Measurements from ENCODE around the gene GJB1. TPM values are rescaled to one million over a fixed set of nuclear protein-coding genes. Genes with fewer than 3 reads are reported as not detected.

GJB1 gene
- total and polyA plus RNA-seq, 9 donors: 0.12 to 17.9 (median 1.6) TPM; not detected in 2

DNA sequence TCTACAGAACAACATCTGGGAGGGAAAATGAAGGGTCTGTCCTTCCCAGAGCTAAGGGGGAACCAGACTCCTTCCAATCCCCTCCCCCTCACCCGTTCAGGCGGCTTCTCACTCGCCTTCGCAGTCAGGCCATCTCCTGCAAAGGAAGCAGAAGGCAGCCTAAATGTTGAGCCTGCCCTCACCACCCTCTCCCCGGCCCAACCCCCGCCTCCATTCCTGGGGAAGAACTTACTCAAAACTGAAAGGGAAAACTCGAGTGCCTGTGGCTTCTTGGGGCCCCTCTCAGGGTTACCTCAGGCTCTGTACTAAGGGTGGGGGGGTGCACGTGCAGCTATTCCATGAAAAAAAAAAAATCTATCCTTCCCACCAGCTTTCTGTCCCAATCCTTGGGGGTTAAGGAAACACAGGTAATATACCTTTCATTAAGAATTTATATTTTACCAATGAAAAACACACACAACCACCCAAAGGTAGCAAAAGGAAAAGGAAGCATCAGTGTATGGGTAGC is 28.5 kb downstream of the GJB1 start:
- intact Hi-C loops (cut with DNase I): loop anchor here in 1 of 4 donors (10.0 kb wide), 2 partner anchors 67 to 113 kb away; partner anchors contain the start of gene TAF1
- Histone ChIP-seq H3K9me3 (no peaks in the 10 kb centered on the region), H3K4me1 (ENCODE audit: insufficient read depth) (peaks cover 6% of the 10 kb centered on the region), H3K36me3 (no peaks in the 10 kb centered on the region), H3K4me3 (no peak overlapping the region), H3K27me3 (no peaks in the 10 kb centered on the region), H3K27ac (peak overlapping the region in 1 of 2 donors; percentile 20)
- no peak for TF ChIP-seq EP300 (IDR thresholded peaks at IDR 0.05)
- no peak for TF ChIP-seq POLR2A (IDR thresholded peaks at IDR 0.05)
- TF ChIP-seq, protein P1, sequence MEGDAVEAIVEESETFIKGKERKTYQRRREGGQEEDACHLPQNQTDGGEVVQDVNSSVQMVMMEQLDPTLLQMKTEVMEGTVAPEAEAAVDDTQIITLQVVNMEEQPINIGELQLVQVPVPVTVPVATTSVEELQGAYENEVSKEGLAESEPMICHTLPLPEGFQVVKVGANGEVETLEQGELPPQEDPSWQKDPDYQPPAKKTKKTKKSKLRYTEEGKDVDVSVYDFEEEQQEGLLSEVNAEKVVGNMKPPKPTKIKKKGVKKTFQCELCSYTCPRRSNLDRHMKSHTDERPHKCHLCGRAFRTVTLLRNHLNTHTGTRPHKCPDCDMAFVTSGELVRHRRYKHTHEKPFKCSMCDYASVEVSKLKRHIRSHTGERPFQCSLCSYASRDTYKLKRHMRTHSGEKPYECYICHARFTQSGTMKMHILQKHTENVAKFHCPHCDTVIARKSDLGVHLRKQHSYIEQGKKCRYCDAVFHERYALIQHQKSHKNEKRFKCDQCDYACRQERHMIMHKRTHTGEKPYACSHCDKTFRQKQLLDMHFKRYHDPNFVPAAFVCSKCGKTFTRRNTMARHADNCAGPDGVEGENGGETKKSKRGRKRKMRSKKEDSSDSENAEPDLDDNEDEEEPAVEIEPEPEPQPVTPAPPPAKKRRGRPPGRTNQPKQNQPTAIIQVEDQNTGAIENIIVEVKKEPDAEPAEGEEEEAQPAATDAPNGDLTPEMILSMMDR (IDR thresholded peaks at IDR 0.05): no peak
- WGBS, 3 donors: 24 to 35% (median 27%) methylated on average over 8 of the region's 8 CpGs
- DNase-seq: no peak

DNA sequence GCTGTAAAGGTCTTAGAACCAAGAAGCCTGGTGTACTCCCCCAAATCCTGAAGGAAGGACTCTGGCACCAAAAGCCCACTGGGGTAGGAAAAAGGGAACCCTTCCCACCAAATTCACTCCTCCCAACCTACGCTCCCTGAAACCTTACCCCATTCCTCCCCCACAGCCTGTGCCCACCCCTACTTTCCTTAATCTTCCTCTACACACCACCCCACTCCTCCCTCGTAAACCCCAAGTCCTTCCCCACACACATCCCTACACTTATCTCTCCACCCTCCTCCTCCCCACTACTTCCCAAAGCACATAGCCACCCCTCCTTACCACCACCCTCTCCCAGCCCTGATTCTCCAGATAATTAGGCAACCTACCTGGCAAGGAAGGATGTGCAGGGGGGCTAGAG is 29.2 kb downstream of the GJB1 start:
- Histone ChIP-seq H3K4me3 (no peak overlapping the region), H3K27me3 (no peaks in the 10 kb centered on the region), H3K36me3 (no peaks in the 10 kb centered on the region), H3K27ac (peak overlapping the region in 1 of 2 donors; percentile 20), H3K4me1 (ENCODE audit: insufficient read depth) (peaks cover 6% of the 10 kb centered on the region), H3K9me3 (no peaks in the 10 kb centered on the region)
- DNase-seq: no peak
- WGBS, 3 donors: 58 to 67% (median 58%) methylated on average over 2 of the region's 2 CpGs
- TF ChIP-seq, protein P1 (IDR thresholded peaks at IDR 0.05): no peak
- intact Hi-C loops (cut with DNase I): loop anchor here in 1 of 4 donors (10.0 kb wide), 2 partner anchors 67 to 113 kb away; partner anchors contain the start of gene TAF1

DNA sequence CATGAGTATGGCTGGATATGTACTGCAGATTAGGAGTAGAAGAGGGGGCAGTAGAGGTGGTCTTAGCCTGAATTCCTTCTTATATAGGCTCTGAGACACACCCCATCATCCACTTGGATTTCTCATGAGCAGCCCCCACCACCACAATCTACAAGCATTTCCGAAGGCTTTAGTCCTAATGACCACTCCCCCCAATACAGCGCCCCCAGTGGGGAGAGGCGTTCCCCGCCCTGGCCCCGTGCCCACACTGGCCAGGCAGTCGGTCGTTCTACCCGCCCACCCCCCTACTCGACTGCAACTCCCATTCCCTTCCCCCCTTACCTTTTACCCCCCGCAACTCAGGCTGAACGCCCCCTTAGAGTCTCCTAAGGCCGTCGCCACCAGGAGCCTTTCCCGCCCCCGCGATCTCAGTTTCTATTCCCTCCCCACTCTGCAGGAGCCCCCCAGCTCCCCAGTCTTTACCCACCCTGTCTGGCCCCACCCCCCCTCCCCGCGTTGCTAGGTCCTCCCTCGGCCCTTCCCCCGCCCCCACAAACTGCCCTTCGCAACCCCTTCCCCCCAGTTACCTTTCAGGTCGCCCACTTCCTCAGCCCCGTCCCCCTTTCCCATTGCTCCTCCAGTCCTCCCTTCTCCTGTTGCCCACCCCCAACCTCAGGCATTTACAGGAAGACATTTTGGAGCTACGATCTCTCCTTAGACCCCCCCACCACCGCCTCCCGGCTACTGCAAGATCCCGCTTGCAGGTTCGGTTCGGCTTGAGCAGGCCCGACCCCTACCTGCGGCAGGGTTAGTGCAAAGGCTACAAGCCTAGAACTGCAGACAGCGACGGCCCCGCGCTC is 30.4 kb downstream of the GJB1 start:
- WGBS, 3 donors: 23 to 39% (median 28%) methylated on average over 31 to 35 of the region's 35 CpGs
- peak overlapping the region; percentile 70 for H3K4me3 ChIP-seq
- no peaks in the 10 kb centered on the region for H3K27me3 ChIP-seq
- no peaks in the 10 kb centered on the region for H3K36me3 ChIP-seq
- DNase-seq: peak; percentile 57 to 77 (median 72)
- TF ChIP-seq, protein P1 (IDR thresholded peaks at IDR 0.05): peak in 1 of 3 donors; percentile 20
- TF ChIP-seq POLR2A (IDR thresholded peaks at IDR 0.05): no peak
- peak overlapping the region; percentile 40 to 42 for H3K27ac ChIP-seq
- H3K9me3 ChIP-seq: no peaks in the 10 kb centered on the region
- intact Hi-C loops (cut with DNase I): loop anchor here in 1 of 4 donors (10.0 kb wide), 2 partner anchors 69 to 111 kb away; partner anchors contain the start of gene TAF1
- H3K4me1 ChIP-seq (ENCODE audit: insufficient read depth): peaks cover 6% of the 10 kb centered on the region

DNA sequence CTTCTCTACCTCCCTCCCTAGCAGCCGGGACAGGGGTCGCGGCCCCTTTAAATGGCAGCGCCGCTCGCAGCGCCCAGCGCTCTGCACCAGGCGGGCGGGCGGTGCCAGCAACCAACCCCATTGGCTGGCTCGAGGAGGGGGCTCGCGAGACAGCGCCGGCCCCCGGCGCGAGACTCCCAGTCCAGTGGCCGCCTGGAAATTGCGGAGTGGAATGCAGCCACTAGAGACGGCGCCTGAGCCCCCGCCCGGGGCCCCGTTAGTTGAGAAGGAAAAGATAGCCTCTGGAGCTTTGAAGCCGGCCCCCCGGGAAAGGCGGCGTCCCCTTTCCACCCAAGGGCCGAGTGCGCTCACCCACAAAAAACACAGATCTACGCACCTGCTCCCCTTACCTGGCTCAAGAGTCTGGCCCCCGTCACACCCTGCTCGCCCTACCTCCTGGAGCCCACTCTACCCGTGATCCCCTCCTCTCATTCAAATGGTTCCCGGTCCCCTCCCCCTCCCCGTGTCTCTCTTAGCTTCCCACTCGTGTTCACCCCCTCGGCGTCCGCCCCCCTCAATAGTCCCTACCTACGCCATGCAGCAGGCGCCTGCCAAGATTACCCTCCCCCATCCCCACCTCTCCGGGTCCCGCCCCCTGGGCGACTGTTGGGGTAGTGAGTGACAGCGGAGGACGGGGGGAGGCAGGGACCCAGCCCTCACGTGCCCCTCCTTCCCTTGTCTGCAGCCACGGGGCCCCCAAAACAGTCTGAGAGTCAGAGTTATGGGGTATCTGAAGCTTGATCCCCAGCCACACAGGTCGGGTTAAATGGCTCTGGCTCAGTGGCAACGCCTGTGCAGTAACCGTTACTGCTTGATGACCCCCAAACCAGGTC is 31.3 kb downstream of the GJB1 start, which contains the start of gene ZMYM3:
TSS of gene ZMYM3 (minus strand) at position 49 of the 872 bp plus-strand sequence. CDS start 885 bp downstream, outside the sequence.
- TF ChIP-seq EP300 (IDR thresholded peaks at IDR 0.05) (no peak), POLR2A (IDR thresholded peaks at IDR 0.05) (no peak)
- TF ChIP-seq, protein P1 (IDR thresholded peaks at IDR 0.05): no peak
- H3K9me3 ChIP-seq: no peaks in the 10 kb centered on the region
- peaks cover 6% of the 10 kb centered on the region for H3K4me1 ChIP-seq (ENCODE audit: insufficient read depth)
- 26 to 45% (median 36%) methylated on average over 54 of the region's 54 CpGs for WGBS, 3 donors
- H3K4me3 ChIP-seq: peak within 1 kb of the TSS; percentile 70
- no peaks in the 10 kb centered on the region for H3K27me3 ChIP-seq
- DNase-seq: peak; percentile 85 to 89 (median 86)
- intact Hi-C loops (cut with DNase I): loop anchor here in 1 of 4 donors (10.0 kb wide), 2 partner anchors 70 to 110 kb away; partner anchors contain the start of gene TAF1
- peak within 1 kb of the TSS; percentile 50 to 84 for H3K27ac ChIP-seq
- no peaks in the 10 kb centered on the region for H3K36me3 ChIP-seq
